Liver (tissue), 9 donors: ENCODE results near the gene SLC16A7. TPM values are rescaled to one million over a fixed set of nuclear protein-coding genes. Genes with fewer than 3 reads are reported as not detected.

ENCODE experiments used
- DNase-seq: peaks from one replicate; pipeline ENCODE4 v3.0.0-alpha.2; 2017; ENCODE audit warnings: low spot score
- H3K27ac ChIP-seq, 2 donors: one replicate each; pipeline ENCODE4 v1.7.0; 2013; ENCODE audit warnings: inconsistent platforms in 2 of 2, low read length in 2 of 2, control low read depth in 1 of 2, low read depth in 1 of 2, mild to moderate bottlenecking in 1 of 2
- H3K27me3 ChIP-seq, 4 donors: one replicate each; pipeline versions ENCODE4 v1.6.1 to v1.7.0; 2013; ENCODE audit warnings: low read length in 3 of 4, inconsistent platforms in 1 of 4, mild to moderate bottlenecking in 1 of 4, moderate library complexity in 1 of 4; ENCODE audit not compliant: control insufficient read depth in 4 of 4, insufficient read depth in 4 of 4
- H3K36me3 ChIP-seq, 4 donors: one replicate each; pipeline versions ENCODE4 v1.6.1 to v1.7.0; 2013; ENCODE audit warnings: low read length in 3 of 4, mild to moderate bottlenecking in 3 of 4, low read depth in 1 of 4, moderate library complexity in 1 of 4; ENCODE audit not compliant: control insufficient read depth in 4 of 4, insufficient read depth in 3 of 4
- H3K4me1 ChIP-seq, 4 donors: one replicate each; pipeline versions ENCODE4 v1.6.1 to v1.7.0; 2013; ENCODE audit warnings: low read length in 3 of 4, mild to moderate bottlenecking in 3 of 4, moderate library complexity in 1 of 4; ENCODE audit not compliant: control insufficient read depth in 4 of 4, insufficient read depth in 4 of 4
- H3K4me3 ChIP-seq, 3 donors: one replicate each; pipeline versions ENCODE4 v1.6.1 to v1.7.0; 2013; ENCODE audit warnings: low read length in 3 of 3, control low read depth in 1 of 3, low read depth in 1 of 3, mild to moderate bottlenecking in 1 of 3
- H3K9ac ChIP-seq, 2 donors: one replicate each; pipeline ENCODE4 v1.7.0; 2013; ENCODE audit warnings: low read length in 2 of 2, mild to moderate bottlenecking in 2 of 2, moderate library complexity in 2 of 2, control low read depth in 1 of 2, low read depth in 1 of 2
- H3K9me3 ChIP-seq, 4 donors: one replicate each; pipeline versions ENCODE4 v1.6.1 to v1.7.0; 2013; ENCODE audit warnings: low read length in 3 of 4; ENCODE audit not compliant: control insufficient read depth in 4 of 4
- ATF3 ChIP-seq: IDR thresholded peaks from 2 replicates; pipeline ENCODE4 v1.6.1; 2016; ENCODE audit warnings: antibody characterized with exemption
- CTCF ChIP-seq: fragments of 150-350 bp; IDR thresholded peaks from 2 replicates; pipeline ENCODE4 v1.5.1; 2017; ENCODE audit warnings: improper control_type of control experiment, low read depth, low read length; ENCODE audit not compliant: missing input control
- EGR1 ChIP-seq, 2 donors: IDR thresholded peaks; 2 replicates each; pipeline ENCODE4 v1.6.1; 2016 to 2018; ENCODE audit warnings: antibody characterized with exemption in 2 of 2, low read depth in 2 of 2
- FOXA1 ChIP-seq: IDR thresholded peaks from 2 replicates; pipeline ENCODE4 v1.6.1; 2016; ENCODE audit warnings: antibody characterized with exemption
- FOXA2 ChIP-seq: IDR thresholded peaks from 2 replicates; pipeline ENCODE4 v1.6.1; 2016; ENCODE audit warnings: antibody characterized with exemption
- GABPA ChIP-seq, 2 donors: IDR thresholded peaks in 1 of 2; conservative IDR thresholded peaks in 1 of 2; 2 replicates each; pipeline ENCODE4 v1.6.1; 2016; ENCODE audit warnings: antibody characterized with exemption in 2 of 2, mild to moderate bottlenecking in 1 of 2, moderate library complexity in 1 of 2
- HNF4A ChIP-seq, 2 donors: conservative IDR thresholded peaks; 2 replicates each; pipeline ENCODE4 v1.6.1; 2016; ENCODE audit warnings: antibody characterized with exemption in 2 of 2, mild to moderate bottlenecking in 2 of 2
- HNF4G ChIP-seq: IDR thresholded peaks from 2 replicates; pipeline ENCODE4 v1.6.1; 2016; ENCODE audit warnings: antibody characterized with exemption
- JUND ChIP-seq, 2 donors: IDR thresholded peaks; 2 replicates each; pipeline ENCODE4 v1.6.1; 2016; ENCODE audit warnings: antibody characterized with exemption in 2 of 2
- MAX ChIP-seq: IDR thresholded peaks from 2 replicates; pipeline ENCODE4 v1.6.1; 2016; ENCODE audit warnings: antibody characterized with exemption
- NR2F2 ChIP-seq: IDR thresholded peaks from 2 replicates; pipeline ENCODE4 v1.6.1; 2016; ENCODE audit warnings: antibody characterized with exemption
- RAD21 ChIP-seq, 2 donors: IDR thresholded peaks; 2 replicates each; pipeline ENCODE4 v1.6.1; 2016; ENCODE audit warnings: antibody characterized with exemption in 2 of 2, mild to moderate bottlenecking in 2 of 2
- REST ChIP-seq: IDR thresholded peaks from 2 replicates; pipeline ENCODE4 v1.6.1; 2016; ENCODE audit warnings: antibody characterized with exemption, mild to moderate bottlenecking
- RXRA ChIP-seq, 2 donors: IDR thresholded peaks; 2 replicates each; pipeline ENCODE4 v1.6.1; 2017 to 2018; ENCODE audit warnings: antibody characterized with exemption in 2 of 2, mild to moderate bottlenecking in 1 of 2
- SP1 ChIP-seq: IDR thresholded peaks from 2 replicates; pipeline ENCODE4 v1.6.1; 2018; ENCODE audit warnings: antibody characterized with exemption, mild to moderate bottlenecking
- TAF1 ChIP-seq: conservative IDR thresholded peaks from 2 replicates; pipeline ENCODE4 v1.6.1; 2016; ENCODE audit warnings: antibody characterized with exemption, mild to moderate bottlenecking
- YY1 ChIP-seq: IDR thresholded peaks from 2 replicates; pipeline ENCODE4 v1.6.1; 2016; ENCODE audit warnings: antibody characterized with exemption, mild to moderate bottlenecking
- ZBTB33 ChIP-seq: IDR thresholded peaks from 2 replicates; pipeline ENCODE4 v1.6.1; 2016; ENCODE audit warnings: antibody characterized with exemption
- WGBS: extraction: QIAGEN DNeasy Blood & Tissue Kit; methylation state at CpG from one replicate; pipeline ENCODE4 v1.1.7; 2013; 5-methylcytosine and 5-hydroxymethylcytosine counted together
- polyA plus RNA-seq, 2 donors: library from polyadenylated mRNA; stranded (reverse) in 1 of 2; unstranded in 1 of 2; fragments of 200-250 nt in 1 of 2; fragments of >200 nt in 1 of 2; fragmentation: Nextera tagmentation in 1 of 2; extraction: Ambion mirVana in 1 of 2; gene quantifications; one replicate each; pipeline versions ENCODE4 v1.2.1 to v1.2.3, GENCODE V29; 2013 to 2015
- total RNA-seq, 2 donors: library from RNA; depleted of rRNA; stranded (reverse); fragments of >200 nt; gene quantifications; one replicate each; pipeline ENCODE4 v1.2.3, GENCODE V29; 2014
- donor health status: healthy.
- donor health status: healthy.
- donor health status: healthy.
- donor health status: healthy.
- donor health status: healthy.

The SLC16A7 gene
- total and polyA plus RNA-seq, 4 donors = 3.0 to 24.0 (median 12.1) TPM

- no peaks in the 10 kb centered on the region for H3K4me1 ChIP-seq
- no peak overlapping the region for H3K27ac ChIP-seq
- H3K4me3 ChIP-seq = no peak overlapping the region
- WGBS = 96% methylated on average over 1 of the region's 1 CpG
- H3K9me3 ChIP-seq = peaks cover 0 to 1% (median 0%) of the 10 kb centered on the region in 4 donors
- no peaks in the 10 kb centered on the region for H3K27me3 ChIP-seq
- no peak for DNase-seq
- TF ChIP-seq RAD21 (IDR thresholded peaks at IDR 0.05) (no peak), YY1 (no peak), FOXA1 (no peak), FOXA2 (no peak), EGR1 (IDR thresholded peaks at IDR 0.05; ENCODE audit: low read depth in 2 of 2) (no peak), ATF3 (no peak), NR2F2 (no peak), MAX (no peak), SP1 (no peak), CTCF (no peak), JUND (IDR thresholded peaks at IDR 0.05) (no peak), ZBTB33 (no peak), HNF4A (conservative IDR thresholded peaks at IDR 0.05) (no peak), GABPA (IDR thresholded peaks at IDR 0.05 in 1 of 2, conservative IDR thresholded peaks at IDR 0.05 in 1 of 2) (no peak), HNF4G (no peak), RXRA (IDR thresholded peaks at IDR 0.05) (no peak), TAF1 (no peak)
- no peak overlapping the region for H3K9ac ChIP-seq
- no peaks in the 10 kb centered on the region for H3K36me3 ChIP-seq
Observed at GRCh38 chr12:59792647-59793046, 196.8 kb downstream of the SLC16A7 start.

- 87% methylated on average over 1 of the region's 1 CpG for WGBS
- Histone ChIP-seq H3K9ac (no peak overlapping the region), H3K36me3 (no peaks in the 10 kb centered on the region), H3K9me3 (no peaks in the 10 kb centered on the region), H3K27me3 (no peaks in the 10 kb centered on the region), H3K27ac (no peak overlapping the region), H3K4me3 (no peak overlapping the region), H3K4me1 (no peaks in the 10 kb centered on the region)
- DNase-seq = no peak
- TF ChIP-seq EGR1 (IDR thresholded peaks at IDR 0.05; ENCODE audit: low read depth in 2 of 2) = no peak
- no peak for TF ChIP-seq TAF1
- no peak for TF ChIP-seq ZBTB33
- no peak for TF ChIP-seq REST
- TF ChIP-seq RAD21 (IDR thresholded peaks at IDR 0.05) = no peak
- TF ChIP-seq HNF4G = no peak
- TF ChIP-seq SP1 = no peak
- TF ChIP-seq JUND (IDR thresholded peaks at IDR 0.05) = no peak
- TF ChIP-seq CTCF = no peak
- TF ChIP-seq NR2F2 = no peak
- no peak for TF ChIP-seq FOXA1
- no peak for TF ChIP-seq GABPA (IDR thresholded peaks at IDR 0.05 in 1 of 2, conservative IDR thresholded peaks at IDR 0.05 in 1 of 2)
- no peak for TF ChIP-seq FOXA2
- TF ChIP-seq MAX = no peak
Observed at GRCh38 chr12:59803735-59804134, 207.9 kb downstream of the SLC16A7 start.
